Right lobe of liver (tissue), 4 donors: Measurements from ENCODE around the gene TTC7B.

ENCODE experiments used
- POLR2A ChIP-seq: fragments of 450-650 bp; IDR thresholded peaks from one replicate; pipeline ENCODE4 v1.6.1; 2017; ENCODE audit warnings: antibody characterized with exemption, mild to moderate bottlenecking
- TF ChIP-seq, protein P1 (sequence below), 4 donors: fragments of 200-600 bp in 3 of 4; fragments of 450-650 bp in 1 of 4; IDR thresholded peaks; one replicate each; pipeline versions ENCODE4 v1.5.1 to v1.8.0; 2016 to 2022; ENCODE audit warnings: antibody characterized with exemption in 4 of 4, mild to moderate bottlenecking in 2 of 4
- donor health status: DM: no; HTN: no; CAD: no.
- donor health status: DM: no; HTN: no; CAD: no.
- donor health status: DM: no; HTN: yes; CAD: no.

DNA sequence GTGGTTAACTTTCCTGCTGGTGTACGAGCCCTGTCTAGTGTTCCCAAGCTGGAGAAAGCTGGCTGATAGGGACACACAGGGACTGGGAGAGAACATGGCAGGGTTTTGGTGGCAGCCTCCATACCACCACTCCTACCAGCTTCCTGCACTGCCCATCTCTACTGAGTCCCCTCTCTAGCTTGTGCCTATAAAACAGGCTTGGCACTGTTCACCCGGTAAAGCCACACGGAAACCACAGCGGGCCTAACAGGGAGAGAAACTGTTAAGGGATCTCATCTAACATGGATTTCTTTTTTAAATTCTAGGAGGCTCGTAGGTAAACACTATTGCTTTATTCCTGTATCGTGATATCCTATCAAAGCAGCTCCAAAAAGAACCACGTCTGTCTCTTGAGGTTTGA lies 204.7 kb downstream of the TTC7B start:
- TF ChIP-seq, protein P1, sequence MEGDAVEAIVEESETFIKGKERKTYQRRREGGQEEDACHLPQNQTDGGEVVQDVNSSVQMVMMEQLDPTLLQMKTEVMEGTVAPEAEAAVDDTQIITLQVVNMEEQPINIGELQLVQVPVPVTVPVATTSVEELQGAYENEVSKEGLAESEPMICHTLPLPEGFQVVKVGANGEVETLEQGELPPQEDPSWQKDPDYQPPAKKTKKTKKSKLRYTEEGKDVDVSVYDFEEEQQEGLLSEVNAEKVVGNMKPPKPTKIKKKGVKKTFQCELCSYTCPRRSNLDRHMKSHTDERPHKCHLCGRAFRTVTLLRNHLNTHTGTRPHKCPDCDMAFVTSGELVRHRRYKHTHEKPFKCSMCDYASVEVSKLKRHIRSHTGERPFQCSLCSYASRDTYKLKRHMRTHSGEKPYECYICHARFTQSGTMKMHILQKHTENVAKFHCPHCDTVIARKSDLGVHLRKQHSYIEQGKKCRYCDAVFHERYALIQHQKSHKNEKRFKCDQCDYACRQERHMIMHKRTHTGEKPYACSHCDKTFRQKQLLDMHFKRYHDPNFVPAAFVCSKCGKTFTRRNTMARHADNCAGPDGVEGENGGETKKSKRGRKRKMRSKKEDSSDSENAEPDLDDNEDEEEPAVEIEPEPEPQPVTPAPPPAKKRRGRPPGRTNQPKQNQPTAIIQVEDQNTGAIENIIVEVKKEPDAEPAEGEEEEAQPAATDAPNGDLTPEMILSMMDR (IDR thresholded peaks at IDR 0.05) = no peak
- no peak for TF ChIP-seq POLR2A
